GM18502 (cell line): ENCODE results near the gene PLSCR4.
"Not testable (repeated sequence)": the region's sequence is repeated elsewhere in the genome, so short reads cannot be mapped to it uniquely, and the experiment has no call there.

Experiments used
- ATAC-seq: cut with Tn5 transposase; IDR thresholded peaks from one replicate; pipeline ENCODE4 v1.9.1; 2021; ENCODE audit warnings: mild to moderate bottlenecking; ENCODE audit not compliant: unreplicated experiment, poor library complexity

Gene PLSCR4

GRCh38 chr3:146250449-146251382, at the start of gene PLSCR4:
PLSCR4 (minus strand) TSS chr3:146251105; CDS start chr3:146222071, 29,034 bp downstream.
- peak; percentile 73 for ATAC-seq

- ATAC-seq, result not testable (repeated sequence)
Observed at GRCh38 chr3:146293401-146293800, 42.5 kb upstream of the PLSCR4 start.

DNA sequence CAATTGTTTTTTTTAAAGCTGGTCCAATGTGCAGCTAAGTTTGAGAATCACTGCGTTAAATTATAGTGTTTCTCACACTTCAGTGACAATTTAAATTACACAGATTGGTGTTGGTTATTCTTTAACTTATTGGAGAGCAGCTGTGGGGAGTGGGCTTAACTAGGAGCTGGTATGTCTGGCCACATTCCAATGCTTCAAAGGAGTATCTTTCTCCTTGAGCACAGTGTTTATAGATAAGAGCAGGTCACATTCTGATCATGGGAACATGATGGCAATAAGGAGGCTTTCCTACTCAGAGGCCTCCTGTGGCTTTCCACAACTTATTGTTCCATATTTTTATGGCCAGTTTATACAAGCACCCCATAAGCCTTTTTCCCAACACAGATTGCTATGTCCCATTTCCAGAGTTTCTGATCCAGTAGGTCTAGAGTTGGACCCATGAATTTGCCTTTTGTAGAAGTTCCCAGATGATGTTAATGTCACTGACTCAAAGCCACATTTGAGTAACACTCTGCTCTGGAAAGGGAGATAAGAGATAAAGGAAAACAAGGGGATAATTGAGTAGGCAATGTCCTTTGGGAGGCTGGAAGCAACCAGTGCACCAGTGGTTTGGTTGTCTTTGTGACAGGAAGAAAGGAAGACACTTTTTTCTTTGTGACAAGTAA, 33.0 kb upstream of the PLSCR4 start:
- no peak for ATAC-seq

- no peak for ATAC-seq
Observed at GRCh38 chr3:146280864-146281263, 30.0 kb upstream of the PLSCR4 start.

GRCh38 chr3:146279951-146280350, 29.0 kb upstream of the PLSCR4 start:
- ATAC-seq, result no peak

- no peak for ATAC-seq
Observed at GRCh38 chr3:146279013-146279412, 28.1 kb upstream of the PLSCR4 start.

DNA sequence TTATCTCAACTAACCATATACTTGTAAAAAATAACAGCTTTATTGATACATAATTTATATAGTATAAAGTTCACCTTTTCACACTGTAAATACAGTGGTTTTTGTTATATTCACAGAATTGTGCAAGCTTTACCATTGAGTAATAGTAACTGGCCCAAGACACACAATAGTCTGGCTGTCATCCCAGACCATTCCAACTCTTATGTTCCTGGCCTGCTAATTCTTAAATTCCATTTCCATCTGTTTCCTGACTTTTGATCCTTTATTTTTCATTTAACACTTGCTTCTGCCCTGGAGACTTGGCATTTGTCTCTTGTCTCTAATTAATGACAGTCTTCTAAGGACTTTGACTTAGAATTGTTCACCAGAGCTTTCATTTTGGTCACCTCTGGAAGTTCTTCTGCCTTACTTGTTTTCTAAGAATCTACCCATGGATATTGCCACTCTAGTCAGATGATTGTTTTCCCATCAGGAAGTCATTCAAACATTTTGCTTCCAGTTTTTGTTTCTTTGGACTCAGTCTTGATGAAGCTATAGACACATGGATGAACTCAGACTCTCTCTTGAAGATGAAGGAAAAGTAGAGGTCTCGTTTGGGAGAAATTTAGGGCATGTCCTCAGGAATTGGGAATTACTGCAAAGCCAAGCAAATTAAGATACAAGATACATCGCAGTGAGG, 27.2 kb upstream of the PLSCR4 start:
- no peak for ATAC-seq

DNA sequence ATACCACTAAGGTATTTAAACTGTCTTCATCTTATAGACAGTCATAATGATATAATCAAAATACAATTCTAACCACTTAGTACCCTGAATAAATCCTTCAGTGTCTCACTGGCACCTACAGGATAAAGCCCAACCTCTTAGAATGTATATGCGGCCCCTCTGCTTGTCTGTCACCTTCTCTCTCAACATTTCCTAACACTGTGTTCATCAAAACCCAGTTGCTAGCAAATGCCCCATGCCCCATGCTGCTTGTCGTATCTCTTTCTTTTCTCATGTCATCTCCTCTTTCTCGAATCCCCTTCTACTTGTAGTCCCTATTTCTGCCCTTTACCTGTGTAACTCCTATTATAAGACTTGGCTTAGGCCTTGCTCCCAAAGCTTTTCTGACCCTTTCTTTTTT, 24.6 kb upstream of the PLSCR4 start:
- no peak for ATAC-seq

DNA sequence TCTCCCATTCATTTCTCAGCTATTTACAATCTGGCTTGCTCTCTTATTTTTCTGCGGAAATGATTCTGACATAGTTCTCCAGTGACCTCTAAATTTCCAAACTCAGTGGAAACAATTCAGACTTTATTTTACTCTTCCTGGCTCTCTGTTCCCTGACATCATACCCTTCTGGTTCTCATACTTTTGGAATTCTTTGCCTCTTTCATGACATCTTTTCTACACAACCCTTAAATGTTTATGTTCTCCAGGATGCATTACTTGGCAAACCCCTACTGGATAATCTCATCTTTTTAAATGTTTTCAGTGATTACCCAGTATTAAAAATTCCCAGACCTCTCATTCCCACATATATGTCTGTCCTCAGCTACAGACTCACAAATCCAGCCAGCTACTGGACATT, 23.9 kb upstream of the PLSCR4 start:
- ATAC-seq, result no peak

GRCh38 chr3:146273721-146274407, 23.0 kb upstream of the PLSCR4 start:
- ATAC-seq, result no peak

- ATAC-seq, result no peak
Observed at GRCh38 chr3:146271180-146271579, 20.3 kb upstream of the PLSCR4 start.

GRCh38 chr3:146269271-146269670, 18.4 kb upstream of the PLSCR4 start:
- ATAC-seq, result no peak

GRCh38 chr3:146268535-146269219, 17.8 kb upstream of the PLSCR4 start:
- ATAC-seq, result no peak

- ATAC-seq, result no peak
Observed at GRCh38 chr3:146265720-146266119, 14.8 kb upstream of the PLSCR4 start.

DNA sequence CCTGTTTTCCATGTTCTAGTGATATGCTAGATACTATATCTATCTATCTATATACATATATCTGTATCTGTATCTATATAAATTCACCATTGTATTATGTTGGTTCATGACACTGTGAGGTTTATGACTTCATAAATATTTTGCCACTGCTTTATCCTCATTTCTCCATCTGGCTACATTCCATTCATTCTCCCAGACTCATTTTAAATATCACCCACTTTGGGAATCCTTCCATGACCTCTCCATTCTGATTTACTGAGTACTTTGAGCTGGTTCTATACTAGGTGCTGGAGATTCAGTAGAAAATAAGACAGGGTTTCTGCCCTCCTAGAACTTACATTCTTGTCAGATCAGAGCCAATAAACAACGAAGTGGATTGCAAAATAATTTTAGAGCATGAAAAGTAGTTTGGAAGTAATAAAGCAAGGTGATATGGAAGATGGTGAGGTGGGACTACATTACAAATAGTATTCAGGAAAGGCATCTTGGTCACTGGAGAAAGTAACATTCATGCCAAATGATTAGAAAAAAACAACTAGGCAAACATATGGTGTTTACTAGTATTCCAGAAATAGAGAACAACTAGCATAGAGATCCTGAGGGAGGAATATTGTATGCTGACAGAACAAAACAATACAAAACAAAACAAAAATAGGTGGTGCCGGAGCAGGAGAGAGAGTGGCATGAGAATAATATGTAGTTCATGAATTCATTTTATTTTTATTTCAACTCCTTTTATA, 11.6 kb upstream of the PLSCR4 start:
- ATAC-seq, result no peak

GRCh38 chr3:146259880-146260589, 9.1 kb upstream of the PLSCR4 start:
- no peak for ATAC-seq

DNA sequence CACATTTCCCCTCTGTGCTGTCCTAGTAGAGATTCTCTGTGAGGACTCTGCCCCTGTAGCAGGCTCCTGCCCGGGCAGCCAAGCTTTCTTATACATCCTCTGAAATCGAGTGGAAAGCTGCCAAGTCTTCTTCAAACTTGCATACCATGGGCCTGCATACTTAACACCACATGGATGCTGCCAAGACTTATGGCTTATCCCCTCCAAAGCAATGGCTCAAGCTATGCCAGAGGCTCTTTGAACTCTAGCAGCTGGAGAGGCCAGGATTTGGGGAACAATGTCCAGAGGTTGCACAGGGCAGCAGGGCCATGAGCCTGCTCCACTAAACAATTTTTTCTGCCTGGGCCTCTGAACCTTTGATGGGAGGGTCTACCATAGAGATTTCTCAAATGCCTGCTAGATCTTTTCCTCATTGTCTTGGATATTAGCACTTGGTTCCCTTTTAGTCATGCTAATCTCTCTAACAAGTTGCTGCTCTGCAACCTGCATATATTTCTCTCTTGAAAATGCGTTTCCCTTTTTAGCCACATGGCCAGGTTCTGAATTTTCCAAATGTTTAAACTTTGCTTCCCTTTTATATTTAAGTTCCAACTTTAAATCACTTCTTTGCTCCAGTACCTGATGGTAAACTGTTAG, 6.1 kb upstream of the PLSCR4 start:
- ATAC-seq, result no peak

- ATAC-seq, result not testable (repeated sequence)
Observed at GRCh38 chr3:146252445-146252844, 1.5 kb upstream of the PLSCR4 start.
